HG03521 (cell line): Measurements from ENCODE around the gene PRKCA.
"Not testable (repeated sequence)": the region's sequence is repeated elsewhere in the genome, so short reads cannot be mapped to it uniquely, and the experiment has no call there.

Source experiments
- ATAC-seq: cut with Tn5 transposase; IDR thresholded peaks from one replicate; pipeline ENCODE4 v1.9.1; 2021; ENCODE audit warnings: mild to moderate bottlenecking, moderate library complexity; ENCODE audit not compliant: unreplicated experiment

Gene PRKCA

GRCh38 chr17:66724581-66725341, 422.3 kb downstream of the PRKCA start:
- ATAC-seq: no peak

- not testable (repeated sequence) for ATAC-seq
Measured at GRCh38 chr17:66725438-66725837, 423.0 kb downstream of the PRKCA start.

GRCh38 chr17:66725956-66726355, 423.5 kb downstream of the PRKCA start:
- no peak for ATAC-seq

GRCh38 chr17:66726371-66726770, 424.0 kb downstream of the PRKCA start:
- ATAC-seq: no peak

- ATAC-seq: no peak
Measured at GRCh38 chr17:66726846-66727245, 424.4 kb downstream of the PRKCA start.

- no peak for ATAC-seq
Measured at GRCh38 chr17:66727634-66728570, 425.5 kb downstream of the PRKCA start.

- no peak for ATAC-seq
Measured at GRCh38 chr17:66730461-66730923, 428.1 kb downstream of the PRKCA start.

- ATAC-seq: no peak
Measured at GRCh38 chr17:66733759-66734158, 431.3 kb downstream of the PRKCA start.

GRCh38 chr17:66734186-66734943, 432.0 kb downstream of the PRKCA start:
- no peak for ATAC-seq

GRCh38 chr17:66737524-66737923, 435.1 kb downstream of the PRKCA start:
- ATAC-seq: no peak

- ATAC-seq: no peak
Measured at GRCh38 chr17:66738301-66738700, 435.9 kb downstream of the PRKCA start.

GRCh38 chr17:66739553-66739952, 437.1 kb downstream of the PRKCA start:
- ATAC-seq: no peak

GRCh38 chr17:66740226-66740625, 437.8 kb downstream of the PRKCA start:
- ATAC-seq: no peak

GRCh38 chr17:66743511-66743910, 441.1 kb downstream of the PRKCA start:
- no peak for ATAC-seq

- no peak for ATAC-seq
Measured at GRCh38 chr17:66746736-66747135, 444.3 kb downstream of the PRKCA start.

GRCh38 chr17:66747578-66748275, 445.3 kb downstream of the PRKCA start:
- no peak for ATAC-seq

GRCh38 chr17:66748578-66748977, 446.2 kb downstream of the PRKCA start:
- ATAC-seq: no peak

GRCh38 chr17:66749217-66749832, 446.9 kb downstream of the PRKCA start:
- no peak for ATAC-seq

GRCh38 chr17:66750116-66750515, 447.7 kb downstream of the PRKCA start:
- no peak for ATAC-seq
